ENCODE data around the gene C7orf33.

DNA sequence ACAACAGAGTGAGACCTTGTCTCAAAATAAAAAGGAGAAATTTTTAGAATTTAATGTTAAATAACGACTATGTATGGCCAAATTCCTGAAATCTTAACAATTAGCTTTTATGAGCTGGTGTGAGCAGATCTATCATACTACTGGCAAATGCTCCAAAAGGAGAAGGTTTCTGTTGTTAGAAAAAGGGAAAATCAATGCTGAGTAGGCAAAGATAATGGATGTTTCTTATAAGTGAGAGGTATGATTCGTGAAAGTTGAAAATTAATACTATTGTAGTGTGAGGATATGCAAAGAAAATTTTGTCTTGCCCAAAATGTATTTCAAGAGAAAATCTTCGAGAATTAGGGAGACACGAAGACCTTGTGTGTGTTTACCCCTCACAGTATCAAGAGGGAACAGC is 67.4 kb downstream of the C7orf33 start:
- TF ChIP-seq, protein P1, sequence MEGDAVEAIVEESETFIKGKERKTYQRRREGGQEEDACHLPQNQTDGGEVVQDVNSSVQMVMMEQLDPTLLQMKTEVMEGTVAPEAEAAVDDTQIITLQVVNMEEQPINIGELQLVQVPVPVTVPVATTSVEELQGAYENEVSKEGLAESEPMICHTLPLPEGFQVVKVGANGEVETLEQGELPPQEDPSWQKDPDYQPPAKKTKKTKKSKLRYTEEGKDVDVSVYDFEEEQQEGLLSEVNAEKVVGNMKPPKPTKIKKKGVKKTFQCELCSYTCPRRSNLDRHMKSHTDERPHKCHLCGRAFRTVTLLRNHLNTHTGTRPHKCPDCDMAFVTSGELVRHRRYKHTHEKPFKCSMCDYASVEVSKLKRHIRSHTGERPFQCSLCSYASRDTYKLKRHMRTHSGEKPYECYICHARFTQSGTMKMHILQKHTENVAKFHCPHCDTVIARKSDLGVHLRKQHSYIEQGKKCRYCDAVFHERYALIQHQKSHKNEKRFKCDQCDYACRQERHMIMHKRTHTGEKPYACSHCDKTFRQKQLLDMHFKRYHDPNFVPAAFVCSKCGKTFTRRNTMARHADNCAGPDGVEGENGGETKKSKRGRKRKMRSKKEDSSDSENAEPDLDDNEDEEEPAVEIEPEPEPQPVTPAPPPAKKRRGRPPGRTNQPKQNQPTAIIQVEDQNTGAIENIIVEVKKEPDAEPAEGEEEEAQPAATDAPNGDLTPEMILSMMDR (IDR thresholded peaks at IDR 0.05; ENCODE audit: insufficient read depth, low read depth, low read length): no peak
- no peak for TF ChIP-seq EZH2 (IDR thresholded peaks at IDR 0.05; ENCODE audit: insufficient read depth, low read length)
